CD4-positive, alpha-beta T cell (primary cell): ENCODE results near the gene FADD. TPM values are rescaled to one million over a fixed set of nuclear protein-coding genes. Genes with fewer than 3 reads are reported as not detected.

Experiments
- ATAC-seq: fragments of 200-7000 bp; cut with Tn5 transposase; one replicate; pipeline ENCODE4 v1.10.0; 2022; ENCODE audit warnings: mild to moderate bottlenecking; ENCODE audit not compliant: poor library complexity
- CTCF ChIA-PET: fragments of 350-600 bp; sonication (Branson Sonifier 250); formaldehyde crosslinking; loops from one replicate; lab custom pipeline; 2021; ENCODE audit warnings: antibody characterized with exemption, inconsistent platforms; lab: Charles Lee
- POLR2A ChIA-PET: fragments of 350-600 bp; sonication (Branson Sonifier 250); formaldehyde crosslinking; loops from one replicate; lab custom pipeline; 2021; ENCODE audit warnings: antibody characterized with exemption, inconsistent platforms; lab: Charles Lee
- DNase-seq, 14 experiments: peaks; one replicate each; pipeline ENCODE4 v3.0.0-alpha.2; 2013 to 2020; ENCODE audit warnings: mixed read lengths in 2 of 14
- H3K27ac ChIP-seq, 2 donors: one replicate each; pipeline versions ENCODE4 v1.5.1 to v1.7.0; 2013; ENCODE audit warnings: low read length in 2 of 2, low read depth in 1 of 2, mild to moderate bottlenecking in 1 of 2
- H3K27me3 ChIP-seq, 2 experiments: 1 replicate in 1 of 2; 2 replicates in 1 of 2; pipeline versions ENCODE4 v1.6.1 to v1.7.0; 2013; ENCODE audit warnings: low read length in 2 of 2, control low read depth in 1 of 2, mild to moderate bottlenecking in 1 of 2, moderate library complexity in 1 of 2; ENCODE audit not compliant: insufficient read depth in 2 of 2, control insufficient read depth in 1 of 2
- H3K36me3 ChIP-seq: one replicate; pipeline ENCODE4 v1.6.1; 2013; ENCODE audit warnings: low read length, control low read depth; ENCODE audit not compliant: insufficient read depth
- H3K4me1 ChIP-seq: one replicate; pipeline ENCODE4 v1.6.1; 2013; ENCODE audit warnings: low read length, control low read depth; ENCODE audit not compliant: insufficient read depth
- H3K4me3 ChIP-seq: one replicate; pipeline ENCODE4 v1.5.1; 2013; ENCODE audit warnings: mild to moderate bottlenecking, low read length, moderate library complexity
- H3K9me3 ChIP-seq, 2 experiments: 1 replicate in 1 of 2; 2 replicates in 1 of 2; pipeline versions ENCODE4 v1.6.1 to v1.7.0; 2013; ENCODE audit warnings: low read length in 2 of 2, mild to moderate bottlenecking in 2 of 2, control low read depth in 1 of 2, moderate library complexity in 1 of 2; ENCODE audit not compliant: control insufficient read depth in 1 of 2, insufficient read depth in 1 of 2
- H3K27ac Mint-ChIP-seq: one replicate; pipeline ENCODE4 v1.8.0; 2020; ENCODE audit warnings: mixed read lengths
- H3K27me3 Mint-ChIP-seq: one replicate; pipeline ENCODE4 v1.8.0; 2021; ENCODE audit warnings: mixed read lengths
- H3K36me3 Mint-ChIP-seq: one replicate; pipeline ENCODE4 v1.8.0; 2021; ENCODE audit warnings: low read depth, mixed read lengths
- H3K4me1 Mint-ChIP-seq: one replicate; pipeline ENCODE4 v1.8.0; 2021; ENCODE audit warnings: low read depth, mixed read lengths
- H3K4me3 Mint-ChIP-seq: one replicate; pipeline ENCODE4 v1.8.0; 2020; ENCODE audit warnings: mild to moderate bottlenecking, mixed read lengths
- H3K9me3 Mint-ChIP-seq: one replicate; pipeline ENCODE4 v1.8.0; 2020; ENCODE audit warnings: mixed read lengths
- intact Hi-C, 2 experiments: fragments of 100-400 bp; cut with DNase I in 1 of 2; cut with micrococcal nuclease in 1 of 2; formaldehyde crosslinking; loops; one replicate each; pipeline versions ENCODE4 v1.15.1 to v1.9.0; 2023 to 2025; cut with DNase I, micrococcal nuclease
- total RNA-seq, 174 experiments: library from RNA in 2 of 174; stranded (reverse) in 2 of 174; gene quantifications; one replicate each; pipeline ENCODE4 v1.2.3 and lab custom pipeline; 2021 to 2026
- TF ChIP-seq, protein P1 (sequence below): fragments of 200-600 bp; IDR thresholded peaks from one replicate; pipeline ENCODE4 v1.8.0; 2022; ENCODE audit warnings: antibody characterized with exemption, mild to moderate bottlenecking

FADD gene
- total RNA-seq, 2 experiments from 2014 or later: 14.5 to 16.5 TPM

DNA sequence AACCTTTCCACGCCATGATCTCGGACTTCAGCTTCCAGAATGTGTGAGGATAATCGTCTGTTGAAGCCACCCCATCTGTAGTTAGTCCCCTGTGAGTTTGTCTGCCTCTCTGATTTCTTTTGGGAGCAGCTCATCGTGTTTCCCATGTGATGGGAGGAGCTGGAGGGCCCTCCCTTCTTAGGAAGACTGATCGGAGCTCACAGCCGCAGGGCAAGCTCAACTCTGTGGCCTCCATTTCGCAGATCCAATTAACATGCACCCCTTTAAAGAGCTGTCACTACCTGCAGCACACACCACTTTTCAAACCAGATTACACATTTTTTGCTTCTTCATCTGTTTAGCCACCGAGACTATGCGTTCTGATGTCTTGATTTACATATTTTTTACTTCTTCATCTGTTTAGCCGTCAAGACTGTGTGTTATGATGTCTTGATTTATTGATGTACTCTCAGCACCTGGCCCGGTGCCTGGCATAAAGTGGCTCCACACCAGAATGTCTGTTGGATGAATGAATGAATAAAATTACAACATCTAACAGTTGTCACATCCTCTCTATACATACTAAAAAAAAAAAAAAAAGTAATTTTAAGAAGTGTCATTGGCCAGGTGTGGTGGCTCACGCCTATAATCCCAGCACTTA, 52.5 kb downstream of the FADD start:
- no peak overlapping the region for H3K27ac Mint-ChIP-seq
- H3K27ac ChIP-seq: no peak overlapping the region

More for the DNA sequence above, 52.5 kb downstream of the FADD start:
- Histone ChIP-seq H3K36me3 (no peaks in the 10 kb centered on the region), H3K4me1 (no peaks in the 10 kb centered on the region), H3K27me3 (no peaks in the 10 kb centered on the region), H3K4me3 (no peak overlapping the region), H3K9me3 (no peaks in the 10 kb centered on the region)
- TF ChIP-seq, protein P1, sequence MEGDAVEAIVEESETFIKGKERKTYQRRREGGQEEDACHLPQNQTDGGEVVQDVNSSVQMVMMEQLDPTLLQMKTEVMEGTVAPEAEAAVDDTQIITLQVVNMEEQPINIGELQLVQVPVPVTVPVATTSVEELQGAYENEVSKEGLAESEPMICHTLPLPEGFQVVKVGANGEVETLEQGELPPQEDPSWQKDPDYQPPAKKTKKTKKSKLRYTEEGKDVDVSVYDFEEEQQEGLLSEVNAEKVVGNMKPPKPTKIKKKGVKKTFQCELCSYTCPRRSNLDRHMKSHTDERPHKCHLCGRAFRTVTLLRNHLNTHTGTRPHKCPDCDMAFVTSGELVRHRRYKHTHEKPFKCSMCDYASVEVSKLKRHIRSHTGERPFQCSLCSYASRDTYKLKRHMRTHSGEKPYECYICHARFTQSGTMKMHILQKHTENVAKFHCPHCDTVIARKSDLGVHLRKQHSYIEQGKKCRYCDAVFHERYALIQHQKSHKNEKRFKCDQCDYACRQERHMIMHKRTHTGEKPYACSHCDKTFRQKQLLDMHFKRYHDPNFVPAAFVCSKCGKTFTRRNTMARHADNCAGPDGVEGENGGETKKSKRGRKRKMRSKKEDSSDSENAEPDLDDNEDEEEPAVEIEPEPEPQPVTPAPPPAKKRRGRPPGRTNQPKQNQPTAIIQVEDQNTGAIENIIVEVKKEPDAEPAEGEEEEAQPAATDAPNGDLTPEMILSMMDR: no peak
- POLR2A ChIA-PET: no interaction called here
- no peaks in the 10 kb centered on the region for H3K36me3 Mint-ChIP-seq
- H3K4me1 Mint-ChIP-seq: no peaks in the 10 kb centered on the region
- CTCF ChIA-PET: interaction anchor here (0.7 kb wide), 1 partner anchor 507 kb away, joined by 3 read pairs; no protein-coding TSS in a partner anchor
- intact Hi-C loops: no loop called here
- H3K4me3 Mint-ChIP-seq: no peak overlapping the region
- no peak for ATAC-seq
- DNase-seq: no peak
- no peaks in the 10 kb centered on the region for H3K27me3 Mint-ChIP-seq
- H3K9me3 Mint-ChIP-seq: no peaks in the 10 kb centered on the region

Other genes starting within 250 kb of the FADD start
- not detected for gene ANO1, start 125.0 kb upstream of the FADD start, total RNA-seq
- 10 to 100 TPM; 34.3 to 42.0 TPM for gene PPFIA1, start 67.4 kb downstream of the FADD start, total RNA-seq
- under 1 TPM; 0.45 to 0.80 TPM for gene CTTN, start 195.2 kb downstream of the FADD start, total RNA-seq